ENCODE results near the gene AKAP12.

The AKAP12 gene

GRCh38 chr6:151279891-151280290 lies 40.1 kb downstream of the AKAP12 start:
- H3K27me3 ChIP-seq: no peaks in the 10 kb centered on the region
- no peak overlapping the region for H3K4me3 ChIP-seq (ENCODE audit: low read depth, low read length)
- no peaks in the 10 kb centered on the region for H3K36me3 ChIP-seq
- H3K9me3 ChIP-seq: no peaks in the 10 kb centered on the region
- no peak for TF ChIP-seq CTCF (IDR thresholded peaks at IDR 0.05; ENCODE audit: low read depth, low read length)
- no peaks in the 10 kb centered on the region for H3K4me1 ChIP-seq
- DNase-seq: no peak

GRCh38 chr6:151280859-151281258 lies 41.1 kb downstream of the AKAP12 start:
- Histone ChIP-seq H3K4me3 (ENCODE audit: low read depth, low read length) (no peak overlapping the region), H3K36me3 (no peaks in the 10 kb centered on the region), H3K4me1 (no peaks in the 10 kb centered on the region), H3K9me3 (no peaks in the 10 kb centered on the region), H3K27me3 (no peaks in the 10 kb centered on the region)
- TF ChIP-seq CTCF (IDR thresholded peaks at IDR 0.05; ENCODE audit: low read depth, low read length): no peak
- no peak for DNase-seq

- Histone ChIP-seq H3K4me3 (ENCODE audit: low read depth, low read length) (no peak overlapping the region), H3K36me3 (no peaks in the 10 kb centered on the region), H3K4me1 (peaks cover 2% of the 10 kb centered on the region), H3K27me3 (no peaks in the 10 kb centered on the region), H3K9me3 (no peaks in the 10 kb centered on the region)
- TF ChIP-seq CTCF (IDR thresholded peaks at IDR 0.05; ENCODE audit: low read depth, low read length): no peak
- no peak for DNase-seq
Observed at GRCh38 chr6:151284012-151284411, 44.2 kb downstream of the AKAP12 start.

GRCh38 chr6:151284548-151285017 lies 44.8 kb downstream of the AKAP12 start:
- H3K4me3 ChIP-seq (ENCODE audit: low read depth, low read length): no peak overlapping the region
- no peaks in the 10 kb centered on the region for H3K27me3 ChIP-seq
- TF ChIP-seq CTCF (IDR thresholded peaks at IDR 0.05; ENCODE audit: low read depth, low read length): no peak
- no peaks in the 10 kb centered on the region for H3K36me3 ChIP-seq
- DNase-seq: no peak
- H3K4me1 ChIP-seq: peaks cover 5% of the 10 kb centered on the region
- no peaks in the 10 kb centered on the region for H3K9me3 ChIP-seq

GRCh38 chr6:151285122-151285521 lies 45.4 kb downstream of the AKAP12 start:
- H3K27me3 ChIP-seq: no peaks in the 10 kb centered on the region
- DNase-seq: no peak
- H3K4me3 ChIP-seq (ENCODE audit: low read depth, low read length): no peak overlapping the region
- no peaks in the 10 kb centered on the region for H3K9me3 ChIP-seq
- TF ChIP-seq CTCF (IDR thresholded peaks at IDR 0.05; ENCODE audit: low read depth, low read length): no peak
- H3K36me3 ChIP-seq: no peaks in the 10 kb centered on the region
- peaks cover 5% of the 10 kb centered on the region for H3K4me1 ChIP-seq

GRCh38 chr6:151286214-151286613 lies 46.4 kb downstream of the AKAP12 start:
- H3K27me3 ChIP-seq: no peaks in the 10 kb centered on the region
- H3K4me1 ChIP-seq: peaks cover 5% of the 10 kb centered on the region
- H3K36me3 ChIP-seq: no peaks in the 10 kb centered on the region
- H3K9me3 ChIP-seq: no peaks in the 10 kb centered on the region
- no peak for TF ChIP-seq CTCF (IDR thresholded peaks at IDR 0.05; ENCODE audit: low read depth, low read length)
- DNase-seq: no peak
- H3K4me3 ChIP-seq (ENCODE audit: low read depth, low read length): no peak overlapping the region

Data from BE2C (cell line).